ENCODE results near the gene RAB6B. TPM values are rescaled to one million over a fixed set of nuclear protein-coding genes. Genes with fewer than 3 reads are reported as not detected.
A peak's percentile ranks its signal among the peaks of the same experiment; 100 is the strongest.

RAB6B gene
- total RNA-seq (2014; rRNA removed): 0.32 and 0.69 TPM in 2 replicates
- polyA plus RNA-seq (2012): 2.8 TPM

DNA sequence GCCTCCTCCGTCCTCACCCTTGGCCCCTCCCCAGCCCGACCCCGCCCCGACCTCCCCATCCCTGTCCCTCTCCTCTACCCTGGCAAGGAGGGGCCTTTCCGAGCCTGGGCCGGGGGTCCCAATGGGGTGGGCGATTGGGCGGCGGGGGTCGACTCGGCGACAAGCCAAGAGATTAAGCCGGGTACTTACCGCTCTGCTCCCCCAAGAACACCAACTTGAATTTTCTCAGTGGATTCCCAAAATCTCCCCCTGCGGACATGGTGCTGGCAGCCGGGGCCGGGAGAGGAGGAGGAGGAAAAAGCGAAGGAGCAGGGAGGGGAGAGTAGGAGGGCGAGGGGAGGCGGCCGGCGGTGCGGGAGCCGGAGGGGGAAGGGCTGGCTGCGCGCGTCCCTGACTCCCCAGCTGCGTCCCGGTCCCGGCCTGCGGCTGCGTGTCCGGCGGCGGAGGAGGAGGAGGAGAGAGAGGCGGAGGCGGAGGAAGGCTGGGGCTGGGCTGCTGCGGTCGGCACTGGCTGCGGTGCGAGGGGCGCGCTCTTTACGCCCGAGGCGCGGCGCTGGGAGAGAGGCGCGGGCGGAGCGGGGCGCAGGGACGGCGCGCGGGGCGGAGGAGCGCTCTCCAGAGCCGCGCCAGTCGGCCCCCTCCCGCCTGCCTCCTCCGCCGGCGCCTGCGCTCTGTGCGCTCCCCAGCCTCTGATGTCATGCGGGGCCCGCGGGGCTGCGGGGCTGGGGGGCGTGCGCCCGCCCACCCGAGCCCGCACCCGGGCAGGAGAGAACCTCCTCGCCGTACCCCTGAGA is at the start of gene RAB6B:
Gene RAB6B, minus strand, starts transcription at position 675 of the 794 bp plus-strand sequence. Its CDS starts 416 bp downstream, at position 259.
- DNase-seq (ENCODE audit: low read depth): peak; percentile 6

DNA sequence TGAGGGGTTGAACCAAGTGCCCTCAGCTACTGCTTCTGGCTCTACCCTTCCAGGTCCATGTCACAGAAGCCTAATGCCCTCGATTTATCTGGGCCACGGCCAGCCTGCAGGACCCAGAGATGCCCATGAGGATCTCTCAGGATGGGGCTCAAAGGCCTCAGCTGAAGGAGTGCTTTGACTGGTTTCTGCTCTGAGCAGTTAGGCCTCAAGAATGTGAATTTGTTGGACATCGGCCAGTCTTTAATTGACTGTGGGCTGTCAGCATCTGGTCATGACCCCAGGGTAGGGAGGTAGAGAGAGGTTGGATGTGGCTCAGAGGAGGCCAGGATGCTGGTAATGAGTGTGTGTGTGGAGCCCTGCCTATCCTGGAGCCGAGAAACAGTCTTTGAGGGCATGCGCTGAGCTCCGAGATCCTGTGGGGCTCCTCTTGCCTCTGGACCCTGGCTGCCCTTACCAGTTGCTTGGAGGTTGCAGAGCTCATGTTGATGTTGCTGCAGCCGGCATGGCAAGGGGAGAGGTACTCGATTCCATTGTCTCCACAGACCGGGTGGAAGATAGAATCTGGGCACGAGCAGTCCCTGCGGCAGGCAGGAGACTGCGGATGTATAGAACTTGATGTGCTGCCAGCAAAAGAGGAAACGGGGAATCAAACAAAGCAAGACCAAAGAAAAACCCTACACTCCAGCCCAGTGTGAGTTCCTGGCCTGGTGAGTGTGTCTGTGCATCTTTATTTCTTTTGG is 49.1 kb upstream of the RAB6B start:
- peak; percentile 81 for DNase-seq (ENCODE audit: low read depth)

DNA sequence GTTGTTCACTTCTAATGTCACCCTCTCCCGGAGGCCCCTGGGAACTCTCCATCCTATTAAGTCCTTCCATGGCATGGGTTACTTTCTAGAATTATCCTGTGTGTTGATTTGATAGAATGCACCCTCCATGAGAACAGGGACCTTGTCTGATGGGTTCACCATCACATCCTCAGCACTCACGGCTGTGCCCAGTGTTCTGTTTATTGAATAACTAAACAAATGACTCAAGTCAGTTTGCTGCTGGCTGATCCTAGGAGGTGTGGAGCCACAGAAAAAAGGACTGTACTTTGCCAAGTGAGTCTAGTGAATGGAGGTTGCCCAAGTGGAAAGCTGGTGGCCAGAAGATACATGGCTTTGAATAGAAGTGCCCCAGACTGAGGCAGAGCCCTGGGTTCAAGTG is 48.5 kb upstream of the RAB6B start:
- no peak for DNase-seq (ENCODE audit: low read depth)

DNA sequence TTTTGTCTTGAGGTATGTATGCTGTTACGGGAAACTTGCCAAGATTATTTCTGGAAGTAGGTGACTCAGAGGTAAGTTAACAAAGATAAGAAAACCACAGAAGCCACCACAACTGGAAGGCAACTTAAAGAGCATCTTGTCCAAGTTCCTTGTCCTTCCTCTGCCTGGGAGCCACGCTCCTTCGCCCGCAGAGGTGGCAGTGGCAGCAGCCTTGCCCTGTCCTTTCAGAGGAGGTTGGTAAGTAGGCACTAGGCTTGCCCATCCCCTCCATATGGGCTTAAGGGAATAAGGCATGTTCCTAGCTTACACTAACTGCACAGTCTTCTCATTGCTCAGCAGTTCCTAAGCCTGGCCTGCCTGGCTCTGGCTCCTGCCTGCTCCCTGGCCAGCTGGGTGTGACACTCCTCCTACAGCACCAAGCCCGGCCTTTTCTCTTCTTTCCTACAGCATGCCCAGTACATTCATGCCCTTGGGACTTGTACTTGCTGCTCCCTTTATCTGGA is 48.0 kb upstream of the RAB6B start:
- DNase-seq (ENCODE audit: low read depth): peak; percentile 80

DNA sequence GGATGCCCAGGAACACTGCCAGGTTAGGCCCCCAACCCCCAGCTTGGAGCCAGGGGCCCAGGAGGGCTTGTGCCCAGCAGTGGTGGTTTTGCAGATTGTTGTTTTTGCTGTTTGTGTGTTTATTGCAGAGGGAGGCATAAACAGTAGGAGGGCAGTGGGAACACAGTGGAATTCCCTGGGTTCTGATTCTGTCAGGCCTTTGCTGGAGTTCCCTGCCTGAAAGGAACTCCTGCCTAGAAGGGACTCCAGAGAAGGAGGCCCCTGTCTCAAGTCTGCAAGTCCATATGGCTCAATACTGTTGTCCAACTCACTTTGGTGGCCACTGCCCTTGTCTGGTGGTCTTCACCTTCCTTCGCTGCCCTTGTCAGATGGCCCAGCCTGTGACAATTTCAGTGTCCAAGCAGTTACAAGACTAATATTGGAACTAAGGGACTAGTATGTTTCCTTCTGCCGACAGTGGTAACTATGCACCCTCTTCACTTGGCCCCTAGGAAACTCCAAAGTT is 47.4 kb upstream of the RAB6B start:
- DNase-seq (ENCODE audit: low read depth): no peak

DNA sequence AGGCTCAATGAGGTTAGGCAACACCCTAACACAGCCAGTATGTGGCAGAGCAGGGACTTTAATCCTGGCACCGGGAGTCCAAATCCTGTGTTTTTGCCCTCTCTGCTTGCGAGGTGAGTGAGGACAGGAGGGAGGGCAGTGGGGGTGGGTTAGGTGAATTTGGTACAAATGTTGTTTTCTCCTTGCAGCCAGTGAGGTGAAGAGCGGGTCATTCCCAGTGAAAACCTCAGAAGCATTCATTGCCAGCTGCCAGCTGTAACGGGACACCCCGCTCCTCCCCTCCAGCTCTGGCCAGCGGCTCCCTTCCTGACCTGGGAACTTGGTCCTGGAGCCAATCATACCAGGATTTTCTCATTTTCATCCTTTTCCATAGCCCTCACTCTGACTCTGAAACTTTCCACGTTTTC is 45.7 kb upstream of the RAB6B start:
- peak; percentile 80 for DNase-seq (ENCODE audit: low read depth)

DNA sequence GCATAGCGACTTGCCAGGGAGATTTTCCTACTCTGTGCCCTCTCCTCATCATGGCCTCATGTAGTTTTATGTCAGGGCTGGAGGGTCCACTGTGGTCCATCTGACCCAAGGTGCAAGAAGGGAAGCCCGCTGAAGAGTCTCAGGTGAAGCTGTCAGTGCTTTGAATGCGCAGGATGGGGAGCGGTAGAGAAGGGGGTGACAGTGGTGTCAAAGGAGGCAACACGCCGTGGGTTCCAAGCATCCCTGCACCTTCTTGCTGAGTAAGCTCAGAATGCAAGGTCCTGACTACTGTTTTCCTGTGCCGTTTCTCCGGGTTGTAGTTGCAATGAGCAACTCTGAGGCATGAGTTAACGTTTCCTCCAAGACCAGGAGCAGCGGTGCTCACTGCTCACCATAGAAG is 44.9 kb upstream of the RAB6B start:
- no peak for DNase-seq (ENCODE audit: low read depth)

DNA sequence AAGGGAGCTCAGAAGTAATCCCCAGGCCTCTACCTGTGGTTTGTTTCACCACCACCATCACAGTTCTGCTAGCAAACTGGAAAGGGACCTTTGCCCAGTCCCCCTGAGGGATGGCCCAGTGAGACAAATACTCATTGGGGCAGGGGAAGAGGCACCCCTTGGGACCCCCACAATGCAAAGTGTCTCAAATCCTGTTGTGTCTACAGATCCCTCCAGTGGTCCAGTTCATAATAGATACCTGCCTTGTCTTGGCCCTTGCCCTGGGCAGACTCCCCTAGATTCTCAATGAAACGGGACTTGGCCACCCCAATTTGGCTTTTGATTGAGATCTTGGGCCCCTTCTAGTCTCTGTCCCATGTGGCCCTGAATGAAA is 43.8 kb upstream of the RAB6B start:
- no peak for DNase-seq (ENCODE audit: low read depth)

DNA sequence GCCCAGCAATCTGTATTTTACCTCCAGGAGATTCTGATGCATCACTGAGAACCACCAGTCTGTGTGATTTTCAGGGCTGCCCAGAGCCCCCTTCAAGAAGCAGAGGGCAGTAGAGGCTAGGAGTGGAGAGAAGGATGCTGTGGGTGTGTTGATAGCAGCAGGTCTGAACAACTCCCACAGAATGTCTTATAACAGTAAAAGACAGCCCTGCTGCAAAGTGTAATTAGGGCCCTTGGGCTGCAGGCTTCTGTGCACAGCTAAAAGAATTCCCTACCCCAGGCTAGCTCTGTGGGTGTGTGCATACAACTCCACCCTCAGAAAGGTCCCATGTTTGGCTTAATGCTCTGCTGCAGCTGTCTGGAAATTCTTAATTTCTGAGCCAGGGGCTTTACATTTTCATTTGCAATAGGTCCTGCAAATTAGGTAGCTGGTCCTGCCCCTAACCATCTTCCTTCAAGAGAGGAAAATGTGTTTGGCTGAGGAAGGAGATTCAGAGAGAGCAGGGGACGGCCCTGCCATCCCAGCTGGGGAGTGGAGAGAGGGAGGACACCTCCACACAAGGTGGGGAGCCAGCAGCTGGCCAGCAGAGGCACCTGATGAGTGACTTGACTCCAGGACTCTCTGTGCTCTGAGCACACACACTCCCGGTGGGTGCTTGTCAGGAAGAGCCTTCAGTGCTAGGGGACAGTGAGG is 43.2 kb upstream of the RAB6B start:
- no peak for DNase-seq (ENCODE audit: low read depth)

DNA sequence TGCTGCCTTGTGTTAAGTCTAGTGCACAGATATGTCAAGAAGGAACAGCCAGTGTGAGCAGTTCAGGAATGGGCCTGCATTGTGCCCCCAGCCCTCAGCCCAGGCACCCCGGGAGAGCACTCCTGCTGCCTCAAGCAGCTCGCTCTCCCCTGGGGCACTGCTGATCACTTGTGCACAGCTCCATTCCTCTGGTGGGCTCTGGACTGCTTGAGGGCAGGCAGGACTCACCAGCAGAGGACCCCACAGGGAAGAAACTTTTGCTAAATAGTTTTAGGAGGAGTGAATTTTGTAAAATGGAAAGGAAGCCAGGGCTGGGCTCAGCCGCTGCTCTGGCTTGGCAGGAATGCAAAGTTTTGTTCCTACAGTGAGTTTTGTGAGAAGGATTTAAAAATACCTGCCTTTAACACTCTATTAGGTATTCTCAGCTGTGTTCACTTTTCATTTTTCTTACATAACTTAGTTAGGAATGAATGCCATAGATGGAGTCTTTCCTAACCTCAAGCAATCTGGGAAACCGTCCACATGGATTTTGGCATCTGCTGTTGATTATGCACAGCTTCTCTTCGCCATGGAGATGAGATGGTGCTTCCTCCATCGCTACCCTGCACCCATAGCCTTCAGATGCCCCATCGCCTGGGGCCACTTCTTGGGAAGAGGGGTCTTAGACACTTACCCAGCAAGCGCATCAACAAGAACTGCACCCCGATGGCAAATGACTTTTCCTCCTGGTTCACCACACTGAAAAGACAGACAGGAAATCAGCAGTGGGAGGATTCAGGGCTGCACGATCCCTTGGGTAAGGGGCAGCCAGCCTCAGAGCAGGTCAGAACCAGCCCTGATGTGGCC is 42.3 kb upstream of the RAB6B start:
- no peak for DNase-seq (ENCODE audit: low read depth)

DNA sequence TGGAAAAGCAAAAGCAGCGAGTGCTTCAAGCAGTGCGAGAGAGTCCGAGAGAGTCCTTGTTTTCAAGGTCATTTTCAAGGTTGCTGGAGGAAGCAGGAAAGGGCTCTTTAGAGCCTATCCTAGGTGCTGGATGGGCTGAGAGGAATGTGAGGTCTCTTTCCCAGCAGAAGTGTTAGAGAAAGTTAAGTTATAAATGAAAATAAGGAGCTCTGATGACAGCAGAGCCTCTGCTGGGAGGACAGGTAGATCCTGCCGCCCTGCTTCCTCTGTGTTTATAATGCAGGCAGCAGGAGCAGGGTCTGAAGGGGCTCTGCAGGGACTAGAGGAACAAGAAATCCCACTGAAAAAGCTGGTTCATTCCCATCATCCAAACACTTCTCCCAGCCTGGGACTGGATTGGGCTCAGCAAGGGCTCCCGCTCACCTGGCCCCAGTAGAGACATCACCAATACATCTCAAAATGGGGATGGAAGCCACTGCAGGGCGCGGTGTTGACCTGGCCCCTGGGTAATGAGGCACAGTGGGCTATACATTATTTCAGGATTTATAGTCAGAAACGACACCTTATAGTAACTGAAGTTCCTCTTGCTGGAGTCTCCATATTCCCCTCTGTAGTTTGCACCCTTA is 41.5 kb upstream of the RAB6B start:
- DNase-seq (ENCODE audit: low read depth): no peak

DNA sequence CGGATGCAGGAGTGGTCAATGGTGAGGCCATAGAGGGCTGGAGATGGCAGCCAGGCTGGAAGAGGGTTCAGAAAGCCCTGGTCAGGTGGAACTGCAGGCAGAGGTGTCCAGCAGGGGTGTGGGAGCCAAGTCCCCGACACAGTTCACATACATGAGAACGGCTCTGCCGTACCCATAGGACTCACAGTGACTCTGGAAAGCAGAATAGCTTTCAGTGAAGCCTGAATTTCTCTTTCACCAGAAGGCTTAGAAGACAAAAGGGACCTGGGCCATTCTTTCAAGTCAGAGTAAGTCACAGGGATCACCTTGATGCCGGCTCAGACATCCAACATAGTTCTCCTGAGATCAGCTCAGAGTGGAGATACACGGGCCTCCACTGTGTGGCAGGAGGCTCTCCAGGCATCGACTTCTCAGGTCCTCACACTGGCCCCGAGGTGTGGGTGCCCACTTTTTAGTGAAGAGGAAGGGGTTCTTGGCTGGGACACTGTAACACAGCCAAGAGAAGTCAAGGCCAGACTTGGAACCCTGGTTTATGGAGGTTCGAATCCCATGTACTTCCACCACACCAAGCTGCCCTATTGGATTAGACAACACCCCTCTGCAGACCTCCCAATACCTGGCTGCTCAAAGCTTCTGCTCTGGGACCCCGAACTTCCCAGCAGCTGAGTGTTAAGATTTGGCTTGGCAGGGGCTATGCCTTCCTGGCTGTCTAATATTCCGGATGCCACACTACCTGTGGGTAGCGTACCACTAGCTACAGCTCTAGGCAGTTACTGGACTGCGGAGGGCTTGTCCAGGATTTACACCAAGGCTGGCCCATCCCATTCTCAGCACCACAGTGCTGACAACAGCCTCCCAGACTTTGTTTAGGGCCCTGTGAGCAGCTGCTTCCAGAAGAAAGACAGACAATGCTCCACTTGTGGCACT is 40.4 kb upstream of the RAB6B start:
- no peak for DNase-seq (ENCODE audit: low read depth)

DNA sequence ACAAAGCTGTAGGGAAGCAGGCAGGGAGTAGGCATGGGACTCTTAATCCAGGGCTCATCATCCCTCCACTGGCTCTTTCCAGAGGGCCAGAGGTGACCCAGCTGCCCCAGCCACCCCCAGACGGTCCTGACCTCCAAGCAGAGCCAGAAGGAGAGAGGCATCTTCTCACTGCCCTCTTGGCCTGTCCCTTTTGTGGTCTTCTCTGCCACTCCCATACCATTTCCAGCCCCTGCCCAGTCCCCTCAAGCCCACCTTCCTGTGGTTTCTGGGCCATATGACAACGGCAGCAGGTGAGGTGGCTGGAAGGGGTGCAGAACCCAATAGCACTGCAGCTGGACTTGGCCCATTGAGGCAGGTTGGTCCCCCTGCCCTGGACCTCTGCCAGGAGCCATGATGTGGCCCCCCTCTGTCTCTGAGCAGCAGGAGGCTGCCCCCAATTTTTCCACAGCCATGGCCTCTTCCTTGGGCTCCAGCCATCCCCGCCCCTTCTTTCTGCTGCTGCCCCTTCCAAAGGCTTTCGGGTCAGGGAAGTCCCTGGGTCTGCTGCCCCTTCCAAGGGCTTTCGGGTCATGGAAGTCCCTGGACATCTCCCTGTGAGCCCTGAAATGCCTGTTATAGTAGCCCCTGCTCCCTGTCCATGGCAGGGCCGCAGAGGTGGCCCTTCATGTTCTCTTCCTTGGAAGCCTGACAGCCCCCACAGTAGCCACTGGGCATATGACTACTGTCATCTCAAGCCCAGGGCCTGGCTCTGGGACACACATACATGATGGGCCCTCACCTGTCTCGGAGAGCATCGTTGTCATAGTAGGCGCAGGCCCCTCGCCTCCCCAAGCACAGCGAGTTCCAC is 39.5 kb upstream of the RAB6B start:
- DNase-seq (ENCODE audit: low read depth): no peak

DNA sequence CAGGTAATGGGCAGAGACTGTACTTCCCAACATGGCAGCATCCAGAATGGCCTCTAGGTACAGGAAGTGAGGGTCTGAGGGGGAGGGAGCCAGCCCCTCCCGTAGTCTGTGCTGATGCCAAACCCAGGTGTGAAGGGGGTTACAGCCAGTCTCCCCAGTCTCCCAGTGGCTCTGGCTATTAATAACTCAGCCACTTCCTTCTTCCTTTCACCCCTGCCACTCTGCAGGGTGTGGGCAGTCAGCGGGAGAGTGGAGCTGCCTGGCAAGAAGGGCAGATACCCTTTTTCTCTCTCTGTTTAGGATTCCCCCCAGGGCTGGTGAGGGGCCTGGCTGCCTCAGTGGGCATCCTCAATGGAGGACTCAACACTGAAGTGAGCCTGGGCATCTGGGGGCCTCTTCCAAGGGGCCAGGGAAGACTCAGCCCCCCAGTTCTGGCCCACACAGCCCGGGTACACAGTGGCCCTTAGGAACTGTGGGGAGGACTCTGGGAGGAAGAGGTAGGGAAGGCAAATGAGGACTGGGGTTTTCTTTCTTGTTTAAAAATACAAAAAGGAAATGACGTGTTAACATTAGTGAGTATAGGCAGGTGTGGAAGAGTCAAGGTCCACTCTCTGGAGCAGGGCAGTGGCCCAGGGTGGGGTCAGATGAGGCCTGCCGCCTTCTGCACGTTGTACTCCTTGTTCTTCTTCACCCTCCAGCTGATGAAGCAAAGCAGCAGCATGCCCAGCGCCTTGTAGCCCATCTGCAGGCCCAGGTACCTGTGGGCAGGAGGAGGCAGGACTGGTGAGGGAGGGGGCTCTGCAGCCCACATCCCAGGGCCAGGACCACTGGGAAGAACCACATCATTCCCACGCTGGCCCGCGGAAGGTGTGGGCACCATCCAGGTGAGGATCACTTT is 38.6 kb upstream of the RAB6B start:
- DNase-seq (ENCODE audit: low read depth): no peak

DNA sequence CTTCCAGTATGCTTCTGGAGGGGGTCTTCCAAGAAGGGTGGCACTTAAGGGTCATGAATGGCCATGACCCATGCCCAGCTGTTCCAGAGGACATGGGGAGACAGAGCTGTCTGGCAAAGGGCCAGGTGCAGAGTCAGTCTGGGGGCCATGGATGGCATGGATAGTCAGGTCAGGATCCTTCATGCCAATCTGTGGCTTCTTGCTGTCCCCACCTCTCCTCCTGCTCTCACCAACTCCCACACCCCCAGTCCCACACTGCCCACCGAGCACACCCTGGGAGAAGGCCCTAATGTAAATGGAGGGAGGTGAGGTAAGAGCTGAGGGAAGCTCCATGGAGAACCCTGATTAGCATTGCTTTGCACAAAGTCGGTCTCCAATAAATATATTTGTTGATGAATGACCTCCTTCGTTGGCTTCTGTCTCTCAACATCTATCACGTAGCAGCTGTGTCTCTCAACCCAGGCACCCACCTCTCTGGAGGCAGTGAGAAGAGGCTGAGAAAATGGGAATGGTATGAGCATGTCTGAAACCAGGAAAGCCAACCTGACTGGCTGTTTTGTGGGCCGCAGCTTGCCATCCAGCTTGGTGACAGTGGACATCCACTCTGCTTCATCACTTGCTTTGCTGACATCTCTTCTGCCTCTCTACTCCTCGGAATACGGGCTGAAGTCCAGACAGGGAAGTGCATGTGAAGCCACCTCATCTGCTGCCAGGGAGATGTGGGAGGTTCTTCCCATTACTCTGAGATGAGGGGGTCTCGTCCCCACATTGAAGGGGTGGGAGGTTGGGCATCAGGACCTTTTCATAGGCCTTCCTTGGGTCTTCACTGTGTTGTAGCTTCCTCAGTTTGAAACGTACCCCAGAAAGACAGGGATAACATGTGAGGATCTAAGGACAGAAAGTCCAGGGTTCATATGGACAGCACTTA is 37.7 kb upstream of the RAB6B start:
- no peak for DNase-seq (ENCODE audit: low read depth)

DNA sequence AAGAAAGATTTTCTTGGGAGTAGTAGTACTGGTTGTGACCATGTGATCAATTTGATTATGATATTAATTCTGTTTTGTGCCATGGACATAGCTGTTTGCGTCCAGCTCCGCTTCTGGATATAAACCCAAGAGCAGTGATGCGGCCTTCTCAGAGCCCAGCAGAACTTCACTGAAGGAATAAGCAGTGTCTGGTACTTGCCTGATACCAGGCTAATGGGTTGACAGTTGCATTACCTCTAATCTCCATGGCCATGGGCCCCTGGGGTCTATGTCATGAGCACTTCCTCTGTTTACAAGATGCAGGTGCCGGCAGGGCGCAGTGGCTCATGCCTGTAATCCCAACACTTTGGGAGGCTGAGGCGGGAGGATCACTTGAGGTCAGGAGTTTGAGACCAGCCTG is 36.3 kb upstream of the RAB6B start:
- DNase-seq (ENCODE audit: low read depth): no peak
